ENCODE data around the gene LRRD1. TPM values are rescaled to one million over a fixed set of nuclear protein-coding genes. Genes with fewer than 3 reads are reported as not detected.

Gene LRRD1
- total and polyA plus RNA-seq, 2 of the 13 experiments (the other 11 are each of a cell fraction or from before 2014, with no cell fraction given) = 0.03 TPM; not detected in 1

DNA sequence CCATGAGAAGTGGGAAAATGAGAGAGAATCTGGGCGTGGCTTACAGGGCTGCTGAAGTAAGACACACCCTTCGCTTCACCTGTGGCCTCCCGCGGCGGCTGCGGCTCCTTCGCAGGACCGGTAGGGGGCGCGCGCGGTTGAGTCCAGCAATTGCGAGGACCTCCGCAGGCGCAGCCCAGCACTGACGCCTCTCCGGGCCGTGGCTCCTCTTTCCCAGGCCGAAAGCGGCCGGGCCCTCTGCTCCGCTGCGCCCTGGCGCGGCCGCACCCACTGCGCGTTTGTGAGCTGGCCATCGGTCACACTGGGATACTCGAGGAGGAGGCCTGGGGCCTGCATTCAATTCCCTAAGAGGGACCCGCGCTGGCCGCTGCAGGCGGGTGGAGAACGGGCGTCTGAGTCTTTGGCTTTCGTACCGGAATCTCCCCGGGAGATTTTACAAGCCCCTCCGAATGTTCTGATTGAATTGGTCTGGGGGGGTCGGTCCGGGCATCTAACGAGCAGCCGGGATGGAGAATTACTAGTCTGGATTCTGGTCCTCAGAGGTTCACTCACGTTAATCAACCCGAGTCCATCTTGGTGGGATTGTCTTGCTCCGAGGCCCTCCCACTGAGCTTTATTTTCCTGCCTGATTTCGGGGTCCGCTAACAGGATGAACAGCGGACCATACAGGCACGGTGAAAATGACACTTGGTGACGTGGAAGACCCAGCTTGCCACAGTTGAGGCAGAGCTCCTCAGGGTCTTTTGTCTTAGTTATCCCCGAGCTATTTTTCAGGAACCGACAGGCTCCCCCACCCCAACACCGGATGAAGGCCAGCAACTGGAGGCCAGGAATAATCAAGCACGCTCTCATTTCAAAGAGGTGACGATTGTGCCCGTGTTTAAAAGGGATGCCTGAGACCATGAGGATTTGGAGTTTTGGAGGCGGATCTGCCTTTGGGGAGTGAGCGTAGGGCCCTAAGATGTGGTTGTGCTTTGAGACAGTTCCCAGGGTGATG, at the start of gene LRRD1 (continued):
- TF ChIP-seq, protein P1, sequence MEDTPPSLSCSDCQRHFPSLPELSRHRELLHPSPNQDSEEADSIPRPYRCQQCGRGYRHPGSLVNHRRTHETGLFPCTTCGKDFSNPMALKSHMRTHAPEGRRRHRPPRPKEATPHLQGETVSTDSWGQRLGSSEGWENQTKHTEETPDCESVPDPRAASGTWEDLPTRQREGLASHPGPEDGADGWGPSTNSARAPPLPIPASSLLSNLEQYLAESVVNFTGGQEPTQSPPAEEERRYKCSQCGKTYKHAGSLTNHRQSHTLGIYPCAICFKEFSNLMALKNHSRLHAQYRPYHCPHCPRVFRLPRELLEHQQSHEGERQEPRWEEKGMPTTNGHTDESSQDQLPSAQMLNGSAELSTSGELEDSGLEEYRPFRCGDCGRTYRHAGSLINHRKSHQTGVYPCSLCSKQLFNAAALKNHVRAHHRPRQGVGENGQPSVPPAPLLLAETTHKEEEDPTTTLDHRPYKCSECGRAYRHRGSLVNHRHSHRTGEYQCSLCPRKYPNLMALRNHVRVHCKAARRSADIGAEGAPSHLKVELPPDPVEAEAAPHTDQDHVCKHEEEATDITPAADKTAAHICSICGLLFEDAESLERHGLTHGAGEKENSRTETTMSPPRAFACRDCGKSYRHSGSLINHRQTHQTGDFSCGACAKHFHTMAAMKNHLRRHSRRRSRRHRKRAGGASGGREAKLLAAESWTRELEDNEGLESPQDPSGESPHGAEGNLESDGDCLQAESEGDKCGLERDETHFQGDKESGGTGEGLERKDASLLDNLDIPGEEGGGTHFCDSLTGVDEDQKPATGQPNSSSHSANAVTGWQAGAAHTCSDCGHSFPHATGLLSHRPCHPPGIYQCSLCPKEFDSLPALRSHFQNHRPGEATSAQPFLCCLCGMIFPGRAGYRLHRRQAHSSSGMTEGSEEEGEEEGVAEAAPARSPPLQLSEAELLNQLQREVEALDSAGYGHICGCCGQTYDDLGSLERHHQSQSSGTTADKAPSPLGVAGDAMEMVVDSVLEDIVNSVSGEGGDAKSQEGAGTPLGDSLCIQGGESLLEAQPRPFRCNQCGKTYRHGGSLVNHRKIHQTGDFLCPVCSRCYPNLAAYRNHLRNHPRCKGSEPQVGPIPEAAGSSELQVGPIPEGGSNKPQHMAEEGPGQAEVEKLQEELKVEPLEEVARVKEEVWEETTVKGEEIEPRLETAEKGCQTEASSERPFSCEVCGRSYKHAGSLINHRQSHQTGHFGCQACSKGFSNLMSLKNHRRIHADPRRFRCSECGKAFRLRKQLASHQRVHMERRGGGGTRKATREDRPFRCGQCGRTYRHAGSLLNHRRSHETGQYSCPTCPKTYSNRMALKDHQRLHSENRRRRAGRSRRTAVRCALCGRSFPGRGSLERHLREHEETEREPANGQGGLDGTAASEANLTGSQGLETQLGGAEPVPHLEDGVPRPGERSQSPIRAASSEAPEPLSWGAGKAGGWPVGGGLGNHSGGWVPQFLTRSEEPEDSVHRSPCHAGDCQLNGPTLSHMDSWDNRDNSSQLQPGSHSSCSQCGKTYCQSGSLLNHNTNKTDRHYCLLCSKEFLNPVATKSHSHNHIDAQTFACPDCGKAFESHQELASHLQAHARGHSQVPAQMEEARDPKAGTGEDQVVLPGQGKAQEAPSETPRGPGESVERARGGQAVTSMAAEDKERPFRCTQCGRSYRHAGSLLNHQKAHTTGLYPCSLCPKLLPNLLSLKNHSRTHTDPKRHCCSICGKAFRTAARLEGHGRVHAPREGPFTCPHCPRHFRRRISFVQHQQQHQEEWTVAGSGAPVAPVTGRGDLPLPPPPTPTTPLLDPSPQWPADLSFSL (CRISPR knock-in tag; IDR thresholded peaks at IDR 0.05) = no peak
- TF ChIP-seq ZNF282 (IDR thresholded peaks at IDR 0.05; ENCODE audit: partially characterized antibody) = no peak
- no peak for TF ChIP-seq ZNF672 (CRISPR knock-in tag; IDR thresholded peaks at IDR 0.05)
- TF ChIP-seq ZNF75D (CRISPR knock-in tag; IDR thresholded peaks at IDR 0.05; ENCODE audit: borderline replicate concordance) = no peak
- TF ChIP-seq ZNF101 (CRISPR knock-in tag; IDR thresholded peaks at IDR 0.05; ENCODE audit: borderline replicate concordance, low read depth) = no peak
- no peak for TF ChIP-seq ZNF234 (CRISPR knock-in tag; conservative IDR thresholded peaks at IDR 0.05)
- no peak for TF ChIP-seq ZBTB8A (CRISPR knock-in tag; IDR thresholded peaks at IDR 0.05; ENCODE audit: borderline replicate concordance, low read depth)
- TF ChIP-seq STAT5B (CRISPR knock-in tag; IDR thresholded peaks at IDR 0.05) = no peak
- TF ChIP-seq GATAD1 (CRISPR knock-in tag; IDR thresholded peaks at IDR 0.05) = 0 out of 2 replicates have a peak, but pooled peaks have one; percentile 26
- TF ChIP-seq ZNF30 (CRISPR knock-in tag; IDR thresholded peaks at IDR 0.05) = no peak
- TF ChIP-seq SOX6 (IDR thresholded peaks at IDR 0.05) = no peak
- peak; percentile 49; the same call in 1 of the 2 replicates for TF ChIP-seq SOX6 (CRISPR knock-in tag; IDR thresholded peaks at IDR 0.05)
- TF ChIP-seq, protein P2, sequence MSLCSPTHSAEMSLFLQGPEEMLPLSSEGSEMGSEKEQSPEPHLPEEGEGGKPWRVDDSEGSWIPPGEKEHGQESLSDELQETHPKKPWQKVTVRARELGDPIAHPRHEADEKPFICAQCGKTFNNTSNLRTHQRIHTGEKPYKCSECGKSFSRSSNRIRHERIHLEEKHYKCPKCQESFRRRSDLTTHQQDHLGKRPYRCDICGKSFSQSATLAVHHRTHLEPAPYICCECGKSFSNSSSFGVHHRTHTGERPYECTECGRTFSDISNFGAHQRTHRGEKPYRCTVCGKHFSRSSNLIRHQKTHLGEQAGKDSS (CRISPR knock-in tag; IDR thresholded peaks at IDR 0.05; ENCODE audit: borderline replicate concordance, low read depth) = 0 out of 2 replicates have a peak, but pooled peaks have one; percentile 49
- 0 out of 2 replicates have a peak, but pooled peaks have one; percentile 35 for TF ChIP-seq AHR (CRISPR knock-in tag; IDR thresholded peaks at IDR 0.05)
- TF ChIP-seq, protein P3, sequence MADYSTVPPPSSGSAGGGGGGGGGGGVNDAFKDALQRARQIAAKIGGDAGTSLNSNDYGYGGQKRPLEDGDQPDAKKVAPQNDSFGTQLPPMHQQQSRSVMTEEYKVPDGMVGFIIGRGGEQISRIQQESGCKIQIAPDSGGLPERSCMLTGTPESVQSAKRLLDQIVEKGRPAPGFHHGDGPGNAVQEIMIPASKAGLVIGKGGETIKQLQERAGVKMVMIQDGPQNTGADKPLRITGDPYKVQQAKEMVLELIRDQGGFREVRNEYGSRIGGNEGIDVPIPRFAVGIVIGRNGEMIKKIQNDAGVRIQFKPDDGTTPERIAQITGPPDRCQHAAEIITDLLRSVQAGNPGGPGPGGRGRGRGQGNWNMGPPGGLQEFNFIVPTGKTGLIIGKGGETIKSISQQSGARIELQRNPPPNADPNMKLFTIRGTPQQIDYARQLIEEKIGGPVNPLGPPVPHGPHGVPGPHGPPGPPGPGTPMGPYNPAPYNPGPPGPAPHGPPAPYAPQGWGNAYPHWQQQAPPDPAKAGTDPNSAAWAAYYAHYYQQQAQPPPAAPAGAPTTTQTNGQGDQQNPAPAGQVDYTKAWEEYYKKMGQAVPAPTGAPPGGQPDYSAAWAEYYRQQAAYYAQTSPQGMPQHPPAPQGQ (CRISPR knock-in tag; IDR thresholded peaks at IDR 0.05; ENCODE audit: borderline replicate concordance) = no peak
- TF ChIP-seq SMARCE1 (IDR thresholded peaks at IDR 0.05; ENCODE audit: borderline replicate concordance) = no peak
- TF ChIP-seq GABPB1 (CRISPR knock-in tag; IDR thresholded peaks at IDR 0.05) = peak; percentile 77
- TF ChIP-seq MBD4 (IDR thresholded peaks at IDR 0.05; ENCODE audit: borderline replicate concordance, low read length) = no peak
- TF ChIP-seq, protein P4, sequence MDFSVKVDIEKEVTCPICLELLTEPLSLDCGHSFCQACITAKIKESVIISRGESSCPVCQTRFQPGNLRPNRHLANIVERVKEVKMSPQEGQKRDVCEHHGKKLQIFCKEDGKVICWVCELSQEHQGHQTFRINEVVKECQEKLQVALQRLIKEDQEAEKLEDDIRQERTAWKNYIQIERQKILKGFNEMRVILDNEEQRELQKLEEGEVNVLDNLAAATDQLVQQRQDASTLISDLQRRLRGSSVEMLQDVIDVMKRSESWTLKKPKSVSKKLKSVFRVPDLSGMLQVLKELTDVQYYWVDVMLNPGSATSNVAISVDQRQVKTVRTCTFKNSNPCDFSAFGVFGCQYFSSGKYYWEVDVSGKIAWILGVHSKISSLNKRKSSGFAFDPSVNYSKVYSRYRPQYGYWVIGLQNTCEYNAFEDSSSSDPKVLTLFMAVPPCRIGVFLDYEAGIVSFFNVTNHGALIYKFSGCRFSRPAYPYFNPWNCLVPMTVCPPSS (IDR thresholded peaks at IDR 0.05) = no peak

Data from HepG2 (cell line).